HepG2 (cell line): ENCODE results near the gene SAMD14. TPM values are rescaled to one million over a fixed set of nuclear protein-coding genes. Genes with fewer than 3 reads are reported as not detected.

Experiments used
- ELF3 ChIP-seq: IDR thresholded peaks from 2 replicates; pipeline ENCODE4 v1.6.1; 2016; ENCODE audit warnings: missing genetic modification reagents, missing compliant biosample characterization
- ETV5 ChIP-seq: IDR thresholded peaks from 2 replicates; pipeline ENCODE4 v1.6.1; 2018; ENCODE audit warnings: missing biosample characterization, missing genetic modification reagents, inconsistent platforms, borderline replicate concordance
- FOXA1 ChIP-seq, 2 experiments: fragments of 450-650 bp in 1 of 2; sonication (generic) in 1 of 2; formaldehyde crosslinking in 1 of 2; IDR thresholded peaks; 2 replicates each; pipeline versions ENCODE4 v1.4.0 to v1.6.1; 2016 to 2020; ENCODE audit warnings: missing genetic modification reagents in 1 of 2
- FUBP1 ChIP-seq: sonication (generic); formaldehyde crosslinking; IDR thresholded peaks from 2 replicates; pipeline ENCODE4 v1.5.1; 2020; ENCODE audit warnings: missing genetic modification reagents, mild to moderate bottlenecking, borderline replicate concordance
- HOXA3 ChIP-seq: sonication (generic); formaldehyde crosslinking; IDR thresholded peaks from 2 replicates; pipeline ENCODE4 v1.5.0; 2020; ENCODE audit warnings: missing genetic modification reagents
- MLX ChIP-seq: IDR thresholded peaks from 2 replicates; pipeline ENCODE4 v1.6.1; 2016
- NFATC3 ChIP-seq: sonication (generic); formaldehyde crosslinking; IDR thresholded peaks from 2 replicates; pipeline ENCODE4 v1.5.1; 2020; ENCODE audit warnings: mild to moderate bottlenecking, missing genetic modification reagents
- NR2F1 ChIP-seq, 2 experiments: fragments of 450-650 bp in 1 of 2; formaldehyde crosslinking in 1 of 2; IDR thresholded peaks; 2 replicates each; pipeline versions ENCODE4 v1.5.0 to v1.6.1; 2016 to 2020; ENCODE audit warnings: mild to moderate bottlenecking in 1 of 2, missing compliant biosample characterization in 1 of 2, missing genetic modification reagents in 1 of 2, moderate library complexity in 1 of 2
- PCBP1 ChIP-seq: fragments of 200-400 bp; formaldehyde crosslinking; IDR thresholded peaks from 2 replicates; pipeline ENCODE4 v1.6.1; 2017; ENCODE audit warnings: mild to moderate bottlenecking, low read depth, low read length, borderline replicate concordance
- PHF21A ChIP-seq: sonication (generic); formaldehyde crosslinking; IDR thresholded peaks from 2 replicates; pipeline ENCODE4 v1.5.0; 2020; ENCODE audit warnings: mild to moderate bottlenecking, missing genetic modification reagents
- PITX1 ChIP-seq: sonication (generic); formaldehyde crosslinking; IDR thresholded peaks from 2 replicates; pipeline ENCODE4 v1.5.1; 2020; ENCODE audit warnings: mild to moderate bottlenecking, missing genetic modification reagents
- POLR2AphosphoS2 ChIP-seq: IDR thresholded peaks from 2 replicates; pipeline ENCODE4 v1.6.1; 2011; ENCODE audit warnings: low read depth, low read length, improper control_type of control experiment
- TFAP4 ChIP-seq: sonication (generic); IDR thresholded peaks from 2 replicates; pipeline ENCODE4 v1.6.1; 2016; ENCODE audit warnings: low read depth, borderline replicate concordance
- ZBTB40 ChIP-seq, 2 experiments: fragments of 450-650 bp in 1 of 2; sonication (generic) in 1 of 2; formaldehyde crosslinking in 1 of 2; IDR thresholded peaks; 2 replicates each; pipeline versions ENCODE4 v1.6.1 to v1.8.0; 2016 to 2022; ENCODE audit warnings: antibody characterized with exemption in 1 of 2, mild to moderate bottlenecking in 1 of 2, missing genetic modification reagents in 1 of 2
- ZNF891 ChIP-seq: sonication (generic); formaldehyde crosslinking; IDR thresholded peaks from 2 replicates; pipeline ENCODE4 v1.5.0; 2020; ENCODE audit warnings: mild to moderate bottlenecking, missing genetic modification reagents
- polyA plus RNA-seq, 8 experiments: library from polyadenylated mRNA; depleted of rRNA in 3 of 8; stranded (reverse) in 7 of 8; unstranded in 1 of 8; fragments of >200 nt; fragmentation: Illumina TruSeq in 4 of 8; extraction: Trizol in 4 of 8; gene quantifications; 2 replicates each; pipeline versions ENCODE4 v1.2.1 to v1.2.3, GENCODE V29; 2011 to 2016; ENCODE audit warnings: low read depth in 4 of 8, missing spikeins in 1 of 8, mixed read lengths in 1 of 8; ENCODE audit not compliant: insufficient read depth in 1 of 8
- total RNA-seq, 5 experiments: library from RNA; depleted of rRNA; stranded (reverse); fragments of >200 nt; fragmentation: Illumina TruSeq; extraction: Trizol; gene quantifications; 2 replicates each; pipeline ENCODE4 v1.2.3, GENCODE V29; 2016; ENCODE audit warnings: low read depth in 1 of 5

Gene SAMD14
- total and polyA plus RNA-seq, 2 of the 13 experiments (the other 11 are each of a cell fraction or from before 2014, with no cell fraction given), result 0.07 to 0.22 TPM

- TF ChIP-seq TFAP4 (peak; percentile 39; the same call in 1 of the 2 replicates), NR2F1 (CRISPR knock-in tag; IDR thresholded peaks at IDR 0.05) (no peak), ETV5 (CRISPR knock-in tag) (peak; percentile 81), PCBP1 (peak; percentile 97), HOXA3 (CRISPR knock-in tag) (peak; percentile 60), PITX1 (CRISPR knock-in tag) (0 out of 2 replicates have a peak, but pooled peaks have one; percentile 26), MLX (CRISPR knock-in tag) (no peak), ZBTB40 (IDR thresholded peaks at IDR 0.05) (no peak), ZBTB40 (CRISPR knock-in tag; IDR thresholded peaks at IDR 0.05) (0 out of 2 replicates have a peak, but pooled peaks have one; percentile 0), POLR2AphosphoS2 (no peak), PHF21A (peak; percentile 42; the same call in 1 of the 2 replicates), ELF3 (CRISPR knock-in tag) (peak; percentile 76), FOXA1 (IDR thresholded peaks at IDR 0.05) (no peak), FOXA1 (CRISPR knock-in tag; IDR thresholded peaks at IDR 0.05) (no peak), NFATC3 (CRISPR knock-in tag) (no peak), ZNF891 (CRISPR knock-in tag) (no peak), FUBP1 (CRISPR knock-in tag) (no peak)
Measured at GRCh38 chr17:50151041-50151936, 21.3 kb upstream of the SAMD14 start (continued).
